BLaER1 treated with 17β-estradiol and CSF1 and Interleukin-3, amounts not matched to agents 10 nM and 100 nM (cell line): ENCODE results near the gene SAMD4A.

Experiments used
- H3K27ac ChIP-seq, 11 experiments: shearing (Covaris generic); formaldehyde crosslinking; 2 replicates each; pipeline ENCODE4 v1.8.1; 2022
- H3K27me3 ChIP-seq, 11 experiments: shearing (Covaris generic); formaldehyde crosslinking; 2 replicates each; pipeline ENCODE4 v1.8.1; 2022
- H3K36me3 ChIP-seq, 11 experiments: shearing (Covaris generic); formaldehyde crosslinking; 2 replicates each; pipeline ENCODE4 v1.8.1; 2022
- H3K4me1 ChIP-seq, 10 experiments: shearing (Covaris generic); formaldehyde crosslinking; 2 replicates each; pipeline ENCODE4 v1.8.1; 2022
- H3K4me2 ChIP-seq, 11 experiments: shearing (Covaris generic); formaldehyde crosslinking; 2 replicates each; pipeline ENCODE4 v1.8.1; 2022
- H3K4me3 ChIP-seq, 10 experiments: shearing (Covaris generic); formaldehyde crosslinking; 2 replicates each; pipeline ENCODE4 v1.8.1; 2022
- H3K9ac ChIP-seq, 11 experiments: shearing (Covaris generic); formaldehyde crosslinking; 2 replicates each; pipeline ENCODE4 v1.8.1; 2022
- H3K9me3 ChIP-seq, 11 experiments: shearing (Covaris generic); formaldehyde crosslinking; replicated peaks in 1 of 11; 2 replicates each; pipeline ENCODE4 v1.8.1; 2022
- H4K20me1 ChIP-seq, 11 experiments: shearing (Covaris generic); formaldehyde crosslinking; 2 replicates each; pipeline ENCODE4 v1.8.1; 2022
- Cebpa-rat ChIP-seq, 11 experiments: shearing (Covaris generic); IDR thresholded peaks; 2 replicates each; pipeline ENCODE4 v1.8.1; 2022

Gene SAMD4A

GRCh38 chr14:54804538-54805041, 237.7 kb downstream of the SAMD4A start:
- Histone ChIP-seq H4K20me1 (no peaks in the 10 kb centered on the region; a peak in 1 of 22 replicates), H3K9ac (peak overlapping the region in 2 of 11 experiments; percentile 5 to 24; a peak in 1 of 22 replicates), H3K27me3 (no peaks in the 10 kb centered on the region), H3K9me3 (no peaks in the 10 kb centered on the region), H3K36me3 (no peaks in the 10 kb centered on the region), H3K4me1 (peaks cover 18 to 29% (median 22%) of the 10 kb centered on the region in 10 experiments), H3K4me2 (peak overlapping the region in 10 of 11 experiments; percentile 51 to 81 (median 68); a peak in 21 of 22 replicates), H3K27ac (0 out of 22 replicates have a peak overlapping the region, but pooled peaks of 3 of the 11 experiments have one; percentile 0 to 19 (median 18)), H3K4me3 (no peak overlapping the region)
- no peak for TF ChIP-seq Cebpa-rat (IDR thresholded peaks at IDR 0.05)

GRCh38 chr14:54805070-54805444, 238.1 kb downstream of the SAMD4A start:
- peaks cover 18 to 29% (median 22%) of the 10 kb centered on the region in 10 experiments for H3K4me1 ChIP-seq
- H3K27ac ChIP-seq = 0 out of 22 replicates have a peak overlapping the region, but pooled peaks of 3 of the 11 experiments have one; percentile 11 to 19 (median 18)
- no peaks in the 10 kb centered on the region; a peak in 1 of 22 replicates for H4K20me1 ChIP-seq
- H3K4me3 ChIP-seq = no peak overlapping the region
- 0 out of 22 replicates have a peak, but pooled peaks of 1 of the 11 experiments have one; percentile 6 for TF ChIP-seq Cebpa-rat (IDR thresholded peaks at IDR 0.05)
- no peaks in the 10 kb centered on the region for H3K9me3 ChIP-seq
- peak overlapping the region in 2 of 11 experiments; percentile 2 to 5; a peak in 2 of 22 replicates for H3K9ac ChIP-seq
- no peaks in the 10 kb centered on the region for H3K27me3 ChIP-seq
- peak overlapping the region; percentile 49 to 81 (median 68) for H3K4me2 ChIP-seq
- no peaks in the 10 kb centered on the region for H3K36me3 ChIP-seq

GRCh38 chr14:54805445-54806322, 238.8 kb downstream of the SAMD4A start:
- H3K9me3 ChIP-seq = no peaks in the 10 kb centered on the region
- peak overlapping the region in 2 of 11 experiments; percentile 11 to 46; a peak in 1 of 22 replicates for H3K27ac ChIP-seq
- TF ChIP-seq Cebpa-rat (IDR thresholded peaks at IDR 0.05) = no peak
- H3K4me3 ChIP-seq = no peak overlapping the region
- H3K9ac ChIP-seq = peak overlapping the region in 4 of 11 experiments; percentile 2 to 37 (median 6); a peak in 3 of 22 replicates
- no peaks in the 10 kb centered on the region for H3K36me3 ChIP-seq
- no peaks in the 10 kb centered on the region for H3K27me3 ChIP-seq
- peaks cover 18 to 29% (median 22%) of the 10 kb centered on the region in 10 experiments for H3K4me1 ChIP-seq
- peak overlapping the region; percentile 49 to 81 (median 68) for H3K4me2 ChIP-seq
- H4K20me1 ChIP-seq = no peaks in the 10 kb centered on the region; a peak in 1 of 22 replicates

GRCh38 chr14:54806616-54807015, 239.7 kb downstream of the SAMD4A start:
- peaks cover 18 to 29% (median 22%) of the 10 kb centered on the region in 10 experiments for H3K4me1 ChIP-seq
- no peak overlapping the region for H3K4me2 ChIP-seq
- no peak overlapping the region for H3K27ac ChIP-seq
- H3K4me3 ChIP-seq = no peak overlapping the region
- H3K36me3 ChIP-seq = no peaks in the 10 kb centered on the region
- no peak for TF ChIP-seq Cebpa-rat (IDR thresholded peaks at IDR 0.05)
- H4K20me1 ChIP-seq = no peaks in the 10 kb centered on the region; a peak in 1 of 22 replicates
- H3K27me3 ChIP-seq = no peaks in the 10 kb centered on the region
- H3K9ac ChIP-seq = no peak overlapping the region
- no peaks in the 10 kb centered on the region for H3K9me3 ChIP-seq

GRCh38 chr14:54807428-54807827, 240.5 kb downstream of the SAMD4A start:
- H4K20me1 ChIP-seq = no peaks in the 10 kb centered on the region; a peak in 1 of 22 replicates
- TF ChIP-seq Cebpa-rat (IDR thresholded peaks at IDR 0.05) = no peak
- H3K36me3 ChIP-seq = no peaks in the 10 kb centered on the region
- no peak overlapping the region for H3K9ac ChIP-seq
- H3K4me3 ChIP-seq = no peak overlapping the region
- peaks cover 18 to 29% (median 22%) of the 10 kb centered on the region in 10 experiments for H3K4me1 ChIP-seq
- H3K9me3 ChIP-seq = no peaks in the 10 kb centered on the region
- no peak overlapping the region for H3K4me2 ChIP-seq
- H3K27ac ChIP-seq = no peak overlapping the region
- H3K27me3 ChIP-seq = no peaks in the 10 kb centered on the region

GRCh38 chr14:54807881-54808280, 241.0 kb downstream of the SAMD4A start:
- no peaks in the 10 kb centered on the region for H3K27me3 ChIP-seq
- peaks cover 18 to 29% (median 22%) of the 10 kb centered on the region in 10 experiments for H3K4me1 ChIP-seq
- H3K9me3 ChIP-seq = no peaks in the 10 kb centered on the region
- H4K20me1 ChIP-seq = no peaks in the 10 kb centered on the region; a peak in 1 of 22 replicates
- no peaks in the 10 kb centered on the region for H3K36me3 ChIP-seq
- H3K4me2 ChIP-seq = no peak overlapping the region
- no peak overlapping the region for H3K9ac ChIP-seq
- no peak for TF ChIP-seq Cebpa-rat (IDR thresholded peaks at IDR 0.05)
- H3K27ac ChIP-seq = no peak overlapping the region
- H3K4me3 ChIP-seq = no peak overlapping the region

GRCh38 chr14:54808326-54809161, 241.6 kb downstream of the SAMD4A start:
- TF ChIP-seq Cebpa-rat (IDR thresholded peaks at IDR 0.05) = no peak
- peaks cover 18 to 29% (median 22%) of the 10 kb centered on the region in 10 experiments for H3K4me1 ChIP-seq
- no peaks in the 10 kb centered on the region for H3K27me3 ChIP-seq
- H3K36me3 ChIP-seq = no peaks in the 10 kb centered on the region
- no peak overlapping the region for H3K4me2 ChIP-seq
- H3K9me3 ChIP-seq = no peaks in the 10 kb centered on the region
- no peaks in the 10 kb centered on the region; a peak in 1 of 22 replicates for H4K20me1 ChIP-seq
- H3K9ac ChIP-seq = no peak overlapping the region
- H3K4me3 ChIP-seq = no peak overlapping the region
- H3K27ac ChIP-seq = no peak overlapping the region

GRCh38 chr14:54809767-54810166, 242.8 kb downstream of the SAMD4A start:
- Histone ChIP-seq H3K4me3 (no peak overlapping the region), H3K9ac (no peak overlapping the region), H3K36me3 (no peaks in the 10 kb centered on the region), H3K4me1 (peaks cover 10 to 22% (median 16%) of the 10 kb centered on the region in 10 experiments), H3K27ac (no peak overlapping the region), H3K9me3 (0 out of 22 replicates have a peak, but pooled peaks cover 0 to 6% (median 0%) of the 10 kb centered on the region in 11 experiments), H4K20me1 (no peaks in the 10 kb centered on the region; a peak in 1 of 22 replicates), H3K27me3 (no peaks in the 10 kb centered on the region), H3K4me2 (no peak overlapping the region)
- TF ChIP-seq Cebpa-rat (IDR thresholded peaks at IDR 0.05) = no peak
